ENCODE measurements around the gene ARVCF.

ARVCF gene

GRCh38 chr22:20052309-20053259, 36.0 kb upstream of the ARVCF start:
- H3K4me3 ChIP-seq (ENCODE audit: low read depth, low read length), result no peak overlapping the region
- TF ChIP-seq CTCF (IDR thresholded peaks at IDR 0.05; ENCODE audit: low read depth, low read length), result no peak

GRCh38 chr22:20051927-20052308, 35.3 kb upstream of the ARVCF start:
- TF ChIP-seq CTCF (IDR thresholded peaks at IDR 0.05; ENCODE audit: low read depth, low read length), result no peak
- H3K4me3 ChIP-seq (ENCODE audit: low read depth, low read length), result no peak overlapping the region

- no peak for TF ChIP-seq CTCF (IDR thresholded peaks at IDR 0.05; ENCODE audit: low read depth, low read length)
- H3K4me3 ChIP-seq (ENCODE audit: low read depth, low read length), result no peak overlapping the region
These were observed 30.1 kb upstream of the ARVCF start for GRCh38 chr22:20046730-20047129.

GRCh38 chr22:20044495-20045151, 28.0 kb upstream of the ARVCF start:
- no peak overlapping the region for H3K4me3 ChIP-seq (ENCODE audit: low read depth, low read length)
- no peak for TF ChIP-seq CTCF (IDR thresholded peaks at IDR 0.05; ENCODE audit: low read depth, low read length)

GRCh38 chr22:20043997-20044342, 27.3 kb upstream of the ARVCF start:
- no peak for TF ChIP-seq CTCF (IDR thresholded peaks at IDR 0.05; ENCODE audit: low read depth, low read length)
- no peak overlapping the region for H3K4me3 ChIP-seq (ENCODE audit: low read depth, low read length)

GRCh38 chr22:20043057-20043996, 26.7 kb upstream of the ARVCF start:
- TF ChIP-seq CTCF (IDR thresholded peaks at IDR 0.05; ENCODE audit: low read depth, low read length), result no peak
- no peak overlapping the region for H3K4me3 ChIP-seq (ENCODE audit: low read depth, low read length)
